Caco-2 (cell line): ENCODE data around the gene B4GALT4. TPM values are rescaled to one million over a fixed set of nuclear protein-coding genes. Genes with fewer than 3 reads are reported as not detected.

Source experiments
- BruUV-seq: library from RNA; stranded (reverse); fragments of 400-500 nt; replicated peaks from 2 replicates; lab custom pipeline; 2021; lab: Mats Ljungman, UMichigan
- CTCF ChIA-PET: fragments of 300-600 bp; sonication (Branson Sonifier 250); formaldehyde crosslinking; loops from one replicate; lab custom pipeline; 2022; ENCODE audit warnings: antibody characterized with exemption; lab: Charles Lee
- POLR2A ChIA-PET: fragments of 300-600 bp; sonication (Branson Sonifier 250); formaldehyde crosslinking; loops from one replicate; lab custom pipeline; 2022; ENCODE audit warnings: antibody characterized with exemption; lab: Charles Lee
- DNase-seq, 2 experiments: peaks; one replicate each; pipeline versions ENCODE4 v3.0.0 to v3.0.0-alpha.2; 2020 to 2022
- H3K27me3 ChIP-seq: replicated peaks from 2 replicates; pipeline ENCODE4 v1.6.0; 2011; ENCODE audit warnings: low read length; ENCODE audit not compliant: control insufficient read depth, insufficient read depth
- H3K36me3 ChIP-seq: 2 replicates; pipeline ENCODE4 v1.5.1; 2011; ENCODE audit warnings: low read length; ENCODE audit not compliant: control insufficient read depth, insufficient read depth
- H3K4me1 ChIP-seq: fragments of 250-450 bp; sonication (Bioruptor Pico); 2 replicates; pipeline ENCODE4 v1.5.1; 2020; ENCODE audit warnings: mild to moderate bottlenecking
- H3K4me3 ChIP-seq: 2 replicates; pipeline ENCODE4 v1.5.1; 2011; ENCODE audit warnings: low read depth, mild to moderate bottlenecking, control low read depth, low read length
- H3K9me3 ChIP-seq: fragments of 250-450 bp; sonication (Bioruptor Pico); 2 replicates; pipeline ENCODE4 v1.5.1; 2020; ENCODE audit warnings: mild to moderate bottlenecking, moderate library complexity
- H3K27ac Mint-ChIP-seq: one replicate; pipeline ENCODE4 v1.8.0; 2022; ENCODE audit warnings: mixed read lengths; ENCODE audit not compliant: unreplicated experiment
- H3K27me3 Mint-ChIP-seq: one replicate; pipeline ENCODE4 v1.8.0; 2022; ENCODE audit warnings: mixed read lengths; ENCODE audit not compliant: insufficient read depth, unreplicated experiment
- H3K36me3 Mint-ChIP-seq: one replicate; pipeline ENCODE4 v1.8.0; 2022; ENCODE audit warnings: mild to moderate bottlenecking, mixed read lengths; ENCODE audit not compliant: insufficient read depth, unreplicated experiment
- H3K4me1 Mint-ChIP-seq: one replicate; pipeline ENCODE4 v1.8.0; 2022; ENCODE audit warnings: low read depth, mixed read lengths; ENCODE audit not compliant: unreplicated experiment
- H3K4me3 Mint-ChIP-seq: one replicate; pipeline ENCODE4 v1.8.0; 2022; ENCODE audit warnings: mild to moderate bottlenecking, moderate library complexity, mixed read lengths; ENCODE audit not compliant: unreplicated experiment
- H3K9me3 Mint-ChIP-seq: one replicate; pipeline ENCODE4 v1.8.0; 2022; ENCODE audit warnings: mixed read lengths; ENCODE audit not compliant: unreplicated experiment
- CTCF ChIP-seq, 2 experiments: fragments of 200-600 bp in 1 of 2; IDR thresholded peaks; 1 replicate in 1 of 2; 2 replicates in 1 of 2; pipeline versions ENCODE4 v1.5.1 to v1.8.0; 2011 to 2022; ENCODE audit warnings: antibody characterized with exemption in 1 of 2, control low read depth in 1 of 2, inconsistent platforms in 1 of 2, low read depth in 1 of 2, low read length in 1 of 2, mild to moderate bottlenecking in 1 of 2, moderate library complexity in 1 of 2; ENCODE audit not compliant: insufficient read depth in 1 of 2, severe bottlenecking in 1 of 2, unreplicated experiment in 1 of 2
- intact Hi-C: fragments of 100-400 bp; cut with micrococcal nuclease; formaldehyde crosslinking; loops from one replicate; pipeline ENCODE4 v1.10.0; 2022; ENCODE audit not compliant: unreplicated experiment
- total RNA-seq: library from RNA; stranded (reverse); gene quantifications from 2 replicates; pipeline ENCODE4 v1.2.3, GENCODE V29; 2022

The B4GALT4 gene
- total RNA-seq, 1 experiment from 2014 or later, result 59.7 TPM

- TF ChIP-seq CTCF (IDR thresholded peaks at IDR 0.05; ENCODE audit: insufficient read depth in 1 of 2, low read depth in 1 of 2, low read length in 1 of 2, severe bottlenecking in 1 of 2, unreplicated experiment in 1 of 2), result no peak
- ChIA-PET POLR2A (no interaction called here), CTCF (no interaction called here)
- intact Hi-C loops, result no loop called here
- DNase-seq, result no peak
- H3K36me3 ChIP-seq, result no peaks in the 10 kb centered on the region
- Mint-ChIP-seq H3K27me3 (no peaks in the 10 kb centered on the region), H3K27ac (no peak overlapping the region), H3K4me1 (peaks cover 8% of the 10 kb centered on the region), H3K4me3 (no peak overlapping the region), H3K36me3 (no peaks in the 10 kb centered on the region), H3K9me3 (no peaks in the 10 kb centered on the region)
- no peaks in the 10 kb centered on the region for H3K9me3 ChIP-seq
- H3K27me3 ChIP-seq, result no peaks in the 10 kb centered on the region
- no peak overlapping the region for H3K4me3 ChIP-seq
- BruUV-seq, result no TSS peak
- peaks cover 8% of the 10 kb centered on the region for H3K4me1 ChIP-seq
Observed at GRCh38 chr3:119195911-119196310, 44.8 kb downstream of the B4GALT4 start.

- intact Hi-C loops, result no loop called here
- Mint-ChIP-seq H3K4me3 (no peak overlapping the region), H3K9me3 (no peaks in the 10 kb centered on the region), H3K27ac (no peak overlapping the region), H3K36me3 (no peaks in the 10 kb centered on the region), H3K4me1 (peaks cover 8% of the 10 kb centered on the region), H3K27me3 (no peaks in the 10 kb centered on the region)
- CTCF ChIA-PET, result no interaction called here
- no TSS peak for BruUV-seq
- no peaks in the 10 kb centered on the region for H3K27me3 ChIP-seq
- no peaks in the 10 kb centered on the region for H3K9me3 ChIP-seq
- no peaks in the 10 kb centered on the region for H3K36me3 ChIP-seq
- POLR2A ChIA-PET, result no interaction called here
- no peak overlapping the region for H3K4me3 ChIP-seq
- DNase-seq, result no peak
- no peak for TF ChIP-seq CTCF (IDR thresholded peaks at IDR 0.05; ENCODE audit: insufficient read depth in 1 of 2, low read depth in 1 of 2, low read length in 1 of 2, severe bottlenecking in 1 of 2, unreplicated experiment in 1 of 2)
- H3K4me1 ChIP-seq, result peaks cover 8% of the 10 kb centered on the region
Observed at GRCh38 chr3:119195151-119195476, 45.6 kb downstream of the B4GALT4 start.

- peaks cover 8% of the 10 kb centered on the region for H3K4me1 Mint-ChIP-seq
- Histone ChIP-seq H3K9me3 (no peaks in the 10 kb centered on the region), H3K36me3 (no peaks in the 10 kb centered on the region), H3K4me1 (peaks cover 8% of the 10 kb centered on the region), H3K4me3 (no peak overlapping the region), H3K27me3 (no peaks in the 10 kb centered on the region)
- POLR2A ChIA-PET, result no interaction called here
- no TSS peak for BruUV-seq
- no peak overlapping the region for H3K4me3 Mint-ChIP-seq
- no peak for DNase-seq
- no peak overlapping the region for H3K27ac Mint-ChIP-seq
- H3K9me3 Mint-ChIP-seq, result no peaks in the 10 kb centered on the region
- no peaks in the 10 kb centered on the region for H3K27me3 Mint-ChIP-seq
- CTCF ChIA-PET, result no interaction called here
- intact Hi-C loops, result no loop called here
- no peak for TF ChIP-seq CTCF (IDR thresholded peaks at IDR 0.05; ENCODE audit: insufficient read depth in 1 of 2, low read depth in 1 of 2, low read length in 1 of 2, severe bottlenecking in 1 of 2, unreplicated experiment in 1 of 2)
- no peaks in the 10 kb centered on the region for H3K36me3 Mint-ChIP-seq
Observed at GRCh38 chr3:119194237-119195150, 46.2 kb downstream of the B4GALT4 start.
